IMR-90 (cell line): Measurements from ENCODE around the gene SMYD2.

Source experiments
- CTCF ChIP-seq: conservative IDR thresholded peaks from 2 replicates; pipeline ENCODE4 v1.5.1; 2012; ENCODE audit warnings: mild to moderate bottlenecking, low read depth, low read length, improper control_type of control experiment
- NFE2L2 ChIP-seq: fragments of 150-350 bp; IDR thresholded peaks from 2 replicates; pipeline ENCODE4 v1.6.1; 2016; ENCODE audit warnings: low read depth, mild to moderate bottlenecking, low read length
- POLR2A ChIP-seq: IDR thresholded peaks from 2 replicates; pipeline ENCODE4 v1.6.1; 2012; ENCODE audit warnings: mild to moderate bottlenecking, low read depth, low read length
- RCOR1 ChIP-seq: IDR thresholded peaks from 2 replicates; pipeline ENCODE4 v1.6.1; 2012; ENCODE audit warnings: mild to moderate bottlenecking, low read length, improper control_type of control experiment; ENCODE audit not compliant: insufficient replicate concordance

DNA sequence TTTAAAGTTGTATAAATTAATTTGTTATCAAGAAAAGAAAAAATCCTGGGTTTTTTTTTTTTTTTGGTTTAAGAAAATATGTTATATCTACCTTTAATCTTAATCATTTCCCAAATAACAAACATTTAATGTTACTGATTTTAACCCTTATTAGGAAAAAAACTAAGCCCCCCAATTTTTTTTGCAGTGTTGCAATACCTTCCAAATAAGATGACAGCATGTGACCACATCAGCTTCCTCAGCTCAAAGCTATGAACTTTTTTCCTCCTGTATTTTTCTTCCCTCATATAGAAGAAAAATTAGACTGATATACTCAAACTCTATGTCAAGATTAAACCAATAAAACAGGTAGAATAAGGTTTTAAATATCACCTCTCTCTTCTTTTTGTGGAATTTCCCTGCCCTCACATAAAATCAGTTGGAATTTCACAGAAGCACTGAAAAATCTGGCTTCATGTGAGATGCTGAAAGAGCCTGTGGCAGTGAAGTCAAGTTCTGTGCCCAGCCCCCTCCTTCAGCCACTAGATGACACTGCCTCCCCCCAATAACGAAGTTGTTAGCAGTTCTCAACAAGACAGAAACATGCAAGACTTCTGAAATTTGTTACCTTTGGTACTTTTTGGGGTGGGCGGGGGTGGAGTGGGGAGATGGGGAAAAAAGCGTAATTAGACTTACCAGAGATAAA, 9.6 kb upstream of the SMYD2 start:
- TF ChIP-seq CTCF, result no peak
- no peak for TF ChIP-seq POLR2A
- no peak for TF ChIP-seq NFE2L2
- TF ChIP-seq RCOR1, result no peak
